Measurements from ENCODE around the gene RASA3. TPM values are rescaled to one million over a fixed set of nuclear protein-coding genes. Genes with fewer than 3 reads are reported as not detected.
"Not testable (repeated sequence)": the region's sequence is repeated elsewhere in the genome, so short reads cannot be mapped to it uniquely, and the experiment has no call there.

RASA3 gene
- total RNA-seq, 1 donor from 2014 or later = 44.8 TPM

- no peaks in the 10 kb centered on the region for H3K9me3 Mint-ChIP-seq (ENCODE audit: unreplicated experiment)
- DNase-seq (ENCODE audit: extremely low spot score, unreplicated experiment) = no peak
- no peak overlapping the region for H3K4me3 Mint-ChIP-seq (ENCODE audit: unreplicated experiment)
- no peak for TF ChIP-seq CTCF (IDR thresholded peaks at IDR 0.05)
- H3K36me3 Mint-ChIP-seq (ENCODE audit: unreplicated experiment) = no peaks in the 10 kb centered on the region
- H3K27ac Mint-ChIP-seq (ENCODE audit: unreplicated experiment) = no peak overlapping the region
- H3K27me3 Mint-ChIP-seq (ENCODE audit: unreplicated experiment) = peaks cover 42% of the 10 kb centered on the region
- peaks cover 10% of the 10 kb centered on the region for H3K4me1 Mint-ChIP-seq (ENCODE audit: unreplicated experiment)
These were observed 28.7 kb upstream of the RASA3 start for GRCh38 chr13:114161028-114161556.

- H3K27me3 Mint-ChIP-seq (ENCODE audit: unreplicated experiment) = peaks cover 41% of the 10 kb centered on the region
- H3K27ac Mint-ChIP-seq (ENCODE audit: unreplicated experiment); H3K4me1 Mint-ChIP-seq (ENCODE audit: unreplicated experiment); H3K36me3 Mint-ChIP-seq (ENCODE audit: unreplicated experiment); DNase-seq (ENCODE audit: extremely low spot score, unreplicated experiment); H3K9me3 Mint-ChIP-seq (ENCODE audit: unreplicated experiment); H3K4me3 Mint-ChIP-seq (ENCODE audit: unreplicated experiment): not testable (repeated sequence)
These were observed 26.6 kb upstream of the RASA3 start for GRCh38 chr13:114158869-114159666.

- no peak overlapping the region for H3K27ac Mint-ChIP-seq (ENCODE audit: unreplicated experiment)
- no peak for DNase-seq (ENCODE audit: extremely low spot score, unreplicated experiment)
These were observed 25.6 kb upstream of the RASA3 start for GRCh38 chr13:114157869-114158495.

GRCh38 chr13:114155926-114156883 is 23.8 kb upstream of the RASA3 start:
- H3K4me3 Mint-ChIP-seq (ENCODE audit: unreplicated experiment) = no peak overlapping the region
- no peak for DNase-seq (ENCODE audit: extremely low spot score, unreplicated experiment)
- no peak for TF ChIP-seq CTCF (IDR thresholded peaks at IDR 0.05)
- peaks cover 10% of the 10 kb centered on the region for H3K4me1 Mint-ChIP-seq (ENCODE audit: unreplicated experiment)
- H3K27me3 Mint-ChIP-seq (ENCODE audit: unreplicated experiment) = peaks cover 48% of the 10 kb centered on the region
- no peaks in the 10 kb centered on the region for H3K36me3 Mint-ChIP-seq (ENCODE audit: unreplicated experiment)
- no peaks in the 10 kb centered on the region for H3K9me3 Mint-ChIP-seq (ENCODE audit: unreplicated experiment)
- no peak overlapping the region for H3K27ac Mint-ChIP-seq (ENCODE audit: unreplicated experiment)

More at GRCh38 chr13:114157869-114158495, 25.6 kb upstream of the RASA3 start:
- Mint-ChIP-seq H3K4me3 (ENCODE audit: unreplicated experiment) (no peak overlapping the region), H3K9me3 (ENCODE audit: unreplicated experiment) (no peaks in the 10 kb centered on the region), H3K27me3 (ENCODE audit: unreplicated experiment) (peaks cover 45% of the 10 kb centered on the region), H3K4me1 (ENCODE audit: unreplicated experiment) (peaks cover 11% of the 10 kb centered on the region), H3K36me3 (ENCODE audit: unreplicated experiment) (no peaks in the 10 kb centered on the region)
- TF ChIP-seq CTCF (IDR thresholded peaks at IDR 0.05) = no peak

- peaks cover 10% of the 10 kb centered on the region for H3K4me1 Mint-ChIP-seq (ENCODE audit: unreplicated experiment)
- no peak for DNase-seq (ENCODE audit: extremely low spot score, unreplicated experiment)
- no peak overlapping the region for H3K4me3 Mint-ChIP-seq (ENCODE audit: unreplicated experiment)
- no peaks in the 10 kb centered on the region for H3K36me3 Mint-ChIP-seq (ENCODE audit: unreplicated experiment)
- TF ChIP-seq CTCF (IDR thresholded peaks at IDR 0.05) = no peak
- H3K9me3 Mint-ChIP-seq (ENCODE audit: unreplicated experiment) = no peaks in the 10 kb centered on the region
- H3K27me3 Mint-ChIP-seq (ENCODE audit: unreplicated experiment) = peaks cover 44% of the 10 kb centered on the region
- H3K27ac Mint-ChIP-seq (ENCODE audit: unreplicated experiment) = no peak overlapping the region
These were observed 22.9 kb upstream of the RASA3 start for GRCh38 chr13:114155320-114155719.
